Fibroblast of lung (primary cell): ENCODE data around the gene GADL1. TPM values are rescaled to one million over a fixed set of nuclear protein-coding genes. Genes with fewer than 3 reads are reported as not detected.
A peak's percentile ranks its signal among the peaks of the same experiment; 100 is the strongest.

Source experiments
- DNase-seq, 2 donors: peaks; one replicate each; pipeline versions ENCODE4 v3.0.0 to v3.0.0-alpha.2; 2010; ENCODE audit warnings: low read depth in 2 of 2
- H2AFZ ChIP-seq: 2 replicates; pipeline ENCODE4 v1.5.1; 2012; ENCODE audit warnings: low read length, control low read depth, inconsistent platforms
- H3K27ac ChIP-seq: 2 replicates; pipeline ENCODE4 v1.5.1; 2011; ENCODE audit warnings: low read length, control low read depth; ENCODE audit not compliant: insufficient read depth
- H3K27me3 ChIP-seq: 2 replicates; pipeline ENCODE4 v1.5.1; 2011; ENCODE audit warnings: mild to moderate bottlenecking, low read length; ENCODE audit not compliant: control insufficient read depth, insufficient read depth
- H3K36me3 ChIP-seq: 2 replicates; pipeline ENCODE4 v1.5.1; 2011; ENCODE audit warnings: low read length; ENCODE audit not compliant: control insufficient read depth, insufficient read depth
- H3K4me1 ChIP-seq: 2 replicates; pipeline ENCODE4 v1.5.1; 2011; ENCODE audit warnings: low read length; ENCODE audit not compliant: control insufficient read depth, insufficient read depth; ENCODE audit errors: extremely low read depth
- H3K4me2 ChIP-seq: 2 replicates; pipeline ENCODE4 v1.5.1; 2011; ENCODE audit warnings: low read length, control low read depth; ENCODE audit not compliant: insufficient read depth; ENCODE audit errors: extremely low read depth
- H3K4me3 ChIP-seq, 4 experiments: fragments of 200-600 bp in 1 of 4; sonication (generic) in 1 of 4; replicated peaks in 1 of 4; 2 replicates each; pipeline ENCODE4 v1.5.1; 2011 to 2016; ENCODE audit warnings: low read length in 4 of 4, low read depth in 3 of 4, mild to moderate bottlenecking in 3 of 4, control low read depth in 2 of 4, inconsistent platforms in 1 of 4, mixed read lengths in 1 of 4; ENCODE audit not compliant: insufficient read depth in 1 of 4; ENCODE audit errors: control extremely low read depth in 1 of 4
- H3K79me2 ChIP-seq: 2 replicates; pipeline ENCODE4 v1.5.1; 2012; ENCODE audit warnings: mild to moderate bottlenecking, low read length, inconsistent platforms; ENCODE audit not compliant: control insufficient read depth, insufficient read depth
- H3K9ac ChIP-seq: 2 replicates; pipeline ENCODE4 v1.5.1; 2011; ENCODE audit warnings: mild to moderate bottlenecking, low read length, control low read depth; ENCODE audit not compliant: insufficient read depth
- H3K9me3 ChIP-seq: 2 replicates; pipeline ENCODE4 v1.5.1; 2012; ENCODE audit warnings: low read depth, low read length; ENCODE audit not compliant: control insufficient read depth, insufficient read depth
- H4K20me1 ChIP-seq: 2 replicates; pipeline ENCODE4 v1.5.1; 2011; ENCODE audit warnings: low read length; ENCODE audit not compliant: control insufficient read depth, insufficient read depth; ENCODE audit errors: extremely low read depth
- CTCF ChIP-seq, 2 donors: IDR thresholded peaks in 1 of 2; conservative IDR thresholded peaks in 1 of 2; 1 replicate in 1 of 2; 2 replicates in 1 of 2; pipeline ENCODE4 v1.5.1; 2011 to 2012; ENCODE audit warnings: low read length in 2 of 2, control low read depth in 1 of 2, inconsistent platforms in 1 of 2, low read depth in 1 of 2, mild to moderate bottlenecking in 1 of 2
- EZH2 ChIP-seq: IDR thresholded peaks from 2 replicates; pipeline ENCODE4 v1.5.1; 2012; ENCODE audit warnings: low read length, control low read depth, mild to moderate bottlenecking; ENCODE audit errors: missing control alignments
- polyA plus RNA-seq, 2 donors: library from polyadenylated mRNA; depleted of rRNA in 1 of 2; stranded (reverse) in 1 of 2; unstranded in 1 of 2; fragments of >200 nt; gene quantifications; 2 replicates each; pipeline ENCODE4 v1.2.1, GENCODE V29; 2011 to 2012; ENCODE audit warnings: missing spikeins in 1 of 2
- total RNA-seq: library from RNA; depleted of rRNA; stranded (reverse); fragments of >200 nt; gene quantifications from 2 replicates; pipeline ENCODE4 v1.2.1, GENCODE V29; 2014

The GADL1 gene
- total and polyA plus RNA-seq, 2 donors (not counting 1 experiment from before 2014, with no cell fraction given), result 0.18 to 3.6 TPM

- H3K36me3 ChIP-seq, result no peaks in the 10 kb centered on the region
- DNase-seq, result no peak
Measured at GRCh38 chr3:30872879-30873278, 21.6 kb downstream of the GADL1 start.

GRCh38 chr3:30871720-30872119, 22.7 kb downstream of the GADL1 start:
- Histone ChIP-seq H3K27me3 (no peaks in the 10 kb centered on the region), H3K4me3 (no peak overlapping the region), H3K36me3 (no peaks in the 10 kb centered on the region), H3K9ac (no peak overlapping the region), H3K4me2 (no peak overlapping the region), H4K20me1 (no peaks in the 10 kb centered on the region), H3K79me2 (no peaks in the 10 kb centered on the region), H3K27ac (no peak overlapping the region), H3K4me1 (no peaks in the 10 kb centered on the region), H2AFZ (no peak overlapping the region), H3K9me3 (no peaks in the 10 kb centered on the region)
- peak; percentile 32 to 50 for DNase-seq
- TF ChIP-seq CTCF (conservative IDR thresholded peaks at IDR 0.05 in 1 of 2, IDR thresholded peaks at IDR 0.05 in 1 of 2; ENCODE audit: low read depth in 1 of 2, low read length in 2 of 2) (no peak), EZH2 (no peak)

More at GRCh38 chr3:30872879-30873278, 21.6 kb downstream of the GADL1 start:
- no peaks in the 10 kb centered on the region for H3K27me3 ChIP-seq
- H3K79me2 ChIP-seq, result no peaks in the 10 kb centered on the region
- no peaks in the 10 kb centered on the region for H3K9me3 ChIP-seq
- H4K20me1 ChIP-seq, result no peaks in the 10 kb centered on the region
- no peak for TF ChIP-seq CTCF (conservative IDR thresholded peaks at IDR 0.05 in 1 of 2, IDR thresholded peaks at IDR 0.05 in 1 of 2; ENCODE audit: low read depth in 1 of 2, low read length in 2 of 2)
- TF ChIP-seq EZH2, result no peak
- no peak overlapping the region for H3K27ac ChIP-seq
- H3K4me1 ChIP-seq, result no peaks in the 10 kb centered on the region
- no peak overlapping the region for H2AFZ ChIP-seq
- no peak overlapping the region for H3K4me2 ChIP-seq
- H3K9ac ChIP-seq, result no peak overlapping the region
- H3K4me3 ChIP-seq, result no peak overlapping the region

- H3K36me3 ChIP-seq, result no peaks in the 10 kb centered on the region
- H3K9me3 ChIP-seq, result no peaks in the 10 kb centered on the region
- no peaks in the 10 kb centered on the region for H3K4me1 ChIP-seq
- H3K9ac ChIP-seq, result no peak overlapping the region
- TF ChIP-seq EZH2 (no peak), CTCF (conservative IDR thresholded peaks at IDR 0.05 in 1 of 2, IDR thresholded peaks at IDR 0.05 in 1 of 2; ENCODE audit: low read depth in 1 of 2, low read length in 2 of 2) (no peak)
- no peak overlapping the region for H3K4me2 ChIP-seq
- H2AFZ ChIP-seq, result no peak overlapping the region
- H3K79me2 ChIP-seq, result no peaks in the 10 kb centered on the region
- no peak overlapping the region for H3K27ac ChIP-seq
- no peaks in the 10 kb centered on the region for H3K27me3 ChIP-seq
- no peak overlapping the region for H3K4me3 ChIP-seq
- peak in 1 of 2 donors; percentile 55 for DNase-seq
- H4K20me1 ChIP-seq, result no peaks in the 10 kb centered on the region
Measured at GRCh38 chr3:30864836-30865235, 29.6 kb downstream of the GADL1 start.
